Liver (tissue), 9 donors: Measurements from ENCODE around the gene LMF2. TPM values are rescaled to one million over a fixed set of nuclear protein-coding genes. Genes with fewer than 3 reads are reported as not detected.

Source experiments
- DNase-seq: peaks from one replicate; pipeline ENCODE4 v3.0.0-alpha.2; 2017; ENCODE audit warnings: low spot score
- H3K27ac ChIP-seq, 2 donors: one replicate each; pipeline ENCODE4 v1.7.0; 2013; ENCODE audit warnings: inconsistent platforms in 2 of 2, low read length in 2 of 2, control low read depth in 1 of 2, low read depth in 1 of 2, mild to moderate bottlenecking in 1 of 2
- H3K27me3 ChIP-seq, 4 donors: one replicate each; pipeline versions ENCODE4 v1.6.1 to v1.7.0; 2013; ENCODE audit warnings: low read length in 3 of 4, inconsistent platforms in 1 of 4, mild to moderate bottlenecking in 1 of 4, moderate library complexity in 1 of 4; ENCODE audit not compliant: control insufficient read depth in 4 of 4, insufficient read depth in 4 of 4
- H3K36me3 ChIP-seq, 4 donors: one replicate each; pipeline versions ENCODE4 v1.6.1 to v1.7.0; 2013; ENCODE audit warnings: low read length in 3 of 4, mild to moderate bottlenecking in 3 of 4, low read depth in 1 of 4, moderate library complexity in 1 of 4; ENCODE audit not compliant: control insufficient read depth in 4 of 4, insufficient read depth in 3 of 4
- H3K4me1 ChIP-seq, 4 donors: one replicate each; pipeline versions ENCODE4 v1.6.1 to v1.7.0; 2013; ENCODE audit warnings: low read length in 3 of 4, mild to moderate bottlenecking in 3 of 4, moderate library complexity in 1 of 4; ENCODE audit not compliant: control insufficient read depth in 4 of 4, insufficient read depth in 4 of 4
- H3K4me3 ChIP-seq, 3 donors: one replicate each; pipeline versions ENCODE4 v1.6.1 to v1.7.0; 2013; ENCODE audit warnings: low read length in 3 of 3, control low read depth in 1 of 3, low read depth in 1 of 3, mild to moderate bottlenecking in 1 of 3
- H3K9ac ChIP-seq, 2 donors: one replicate each; pipeline ENCODE4 v1.7.0; 2013; ENCODE audit warnings: low read length in 2 of 2, mild to moderate bottlenecking in 2 of 2, moderate library complexity in 2 of 2, control low read depth in 1 of 2, low read depth in 1 of 2
- H3K9me3 ChIP-seq, 4 donors: one replicate each; pipeline versions ENCODE4 v1.6.1 to v1.7.0; 2013; ENCODE audit warnings: low read length in 3 of 4; ENCODE audit not compliant: control insufficient read depth in 4 of 4
- ATF3 ChIP-seq: IDR thresholded peaks from 2 replicates; pipeline ENCODE4 v1.6.1; 2016; ENCODE audit warnings: antibody characterized with exemption
- CTCF ChIP-seq: fragments of 150-350 bp; IDR thresholded peaks from 2 replicates; pipeline ENCODE4 v1.5.1; 2017; ENCODE audit warnings: improper control_type of control experiment, low read depth, low read length; ENCODE audit not compliant: missing input control
- EGR1 ChIP-seq, 2 donors: IDR thresholded peaks; 2 replicates each; pipeline ENCODE4 v1.6.1; 2016 to 2018; ENCODE audit warnings: antibody characterized with exemption in 2 of 2, low read depth in 2 of 2
- FOXA1 ChIP-seq: IDR thresholded peaks from 2 replicates; pipeline ENCODE4 v1.6.1; 2016; ENCODE audit warnings: antibody characterized with exemption
- FOXA2 ChIP-seq: IDR thresholded peaks from 2 replicates; pipeline ENCODE4 v1.6.1; 2016; ENCODE audit warnings: antibody characterized with exemption
- GABPA ChIP-seq, 2 donors: IDR thresholded peaks in 1 of 2; conservative IDR thresholded peaks in 1 of 2; 2 replicates each; pipeline ENCODE4 v1.6.1; 2016; ENCODE audit warnings: antibody characterized with exemption in 2 of 2, mild to moderate bottlenecking in 1 of 2, moderate library complexity in 1 of 2
- HNF4A ChIP-seq, 2 donors: conservative IDR thresholded peaks; 2 replicates each; pipeline ENCODE4 v1.6.1; 2016; ENCODE audit warnings: antibody characterized with exemption in 2 of 2, mild to moderate bottlenecking in 2 of 2
- HNF4G ChIP-seq: IDR thresholded peaks from 2 replicates; pipeline ENCODE4 v1.6.1; 2016; ENCODE audit warnings: antibody characterized with exemption
- JUND ChIP-seq, 2 donors: IDR thresholded peaks; 2 replicates each; pipeline ENCODE4 v1.6.1; 2016; ENCODE audit warnings: antibody characterized with exemption in 2 of 2
- MAX ChIP-seq: IDR thresholded peaks from 2 replicates; pipeline ENCODE4 v1.6.1; 2016; ENCODE audit warnings: antibody characterized with exemption
- NR2F2 ChIP-seq: IDR thresholded peaks from 2 replicates; pipeline ENCODE4 v1.6.1; 2016; ENCODE audit warnings: antibody characterized with exemption
- RAD21 ChIP-seq, 2 donors: IDR thresholded peaks; 2 replicates each; pipeline ENCODE4 v1.6.1; 2016; ENCODE audit warnings: antibody characterized with exemption in 2 of 2, mild to moderate bottlenecking in 2 of 2
- REST ChIP-seq: IDR thresholded peaks from 2 replicates; pipeline ENCODE4 v1.6.1; 2016; ENCODE audit warnings: antibody characterized with exemption, mild to moderate bottlenecking
- RXRA ChIP-seq, 2 donors: IDR thresholded peaks; 2 replicates each; pipeline ENCODE4 v1.6.1; 2017 to 2018; ENCODE audit warnings: antibody characterized with exemption in 2 of 2, mild to moderate bottlenecking in 1 of 2
- TAF1 ChIP-seq: conservative IDR thresholded peaks from 2 replicates; pipeline ENCODE4 v1.6.1; 2016; ENCODE audit warnings: antibody characterized with exemption, mild to moderate bottlenecking
- YY1 ChIP-seq: IDR thresholded peaks from 2 replicates; pipeline ENCODE4 v1.6.1; 2016; ENCODE audit warnings: antibody characterized with exemption, mild to moderate bottlenecking
- WGBS: extraction: QIAGEN DNeasy Blood & Tissue Kit; methylation state at CpG from one replicate; pipeline ENCODE4 v1.1.7; 2013; 5-methylcytosine and 5-hydroxymethylcytosine counted together
- polyA plus RNA-seq, 2 donors: library from polyadenylated mRNA; stranded (reverse) in 1 of 2; unstranded in 1 of 2; fragments of 200-250 nt in 1 of 2; fragments of >200 nt in 1 of 2; fragmentation: Nextera tagmentation in 1 of 2; extraction: Ambion mirVana in 1 of 2; gene quantifications; one replicate each; pipeline versions ENCODE4 v1.2.1 to v1.2.3, GENCODE V29; 2013 to 2015
- total RNA-seq, 2 donors: library from RNA; depleted of rRNA; stranded (reverse); fragments of >200 nt; gene quantifications; one replicate each; pipeline ENCODE4 v1.2.3, GENCODE V29; 2014
- TF ChIP-seq, protein P1 (sequence below): IDR thresholded peaks from 2 replicates; pipeline ENCODE4 v1.6.1; 2016; ENCODE audit warnings: antibody characterized with exemption
- donor health status: healthy.
- donor health status: healthy.
- donor health status: healthy.
- donor health status: healthy.
- donor health status: healthy.

The LMF2 gene
- total and polyA plus RNA-seq, 4 donors, result 16.7 to 35.6 (median 25.9) TPM

DNA sequence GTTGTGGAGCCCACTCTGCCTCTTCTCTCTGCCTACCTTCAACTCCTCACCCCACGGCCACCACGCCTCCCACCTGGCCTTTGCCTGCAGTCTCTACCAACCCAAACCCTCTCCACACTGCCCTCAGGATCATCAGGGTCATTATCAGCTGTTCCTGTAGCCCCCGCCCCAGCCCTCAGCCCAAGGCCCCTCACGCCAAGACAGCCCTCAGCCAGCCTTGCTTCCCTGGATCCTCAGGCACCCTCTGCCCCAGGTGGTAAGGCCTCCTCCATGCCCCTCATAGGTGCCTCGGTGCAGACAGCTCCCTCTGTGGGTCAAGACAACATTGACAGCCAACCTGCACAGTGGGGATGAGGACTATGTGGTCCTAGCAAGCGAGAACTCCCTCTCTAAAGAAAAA lies 34.4 kb downstream of the LMF2 start:
- H3K4me1 ChIP-seq, result peaks cover 9 to 41% (median 24%) of the 10 kb centered on the region in 4 donors
- H3K27me3 ChIP-seq, result no peaks in the 10 kb centered on the region
- 80% methylated on average over 6 of the region's 6 CpGs for WGBS
- no peak overlapping the region for H3K4me3 ChIP-seq
- no peak overlapping the region for H3K9ac ChIP-seq
- H3K27ac ChIP-seq, result no peak overlapping the region
- no peak for TF ChIP-seq ATF3
- peak; percentile 13 for TF ChIP-seq CTCF
- TF ChIP-seq MAX, result no peak
- TF ChIP-seq HNF4A (conservative IDR thresholded peaks at IDR 0.05), result no peak
- no peak for TF ChIP-seq REST
- no peak for TF ChIP-seq EGR1 (IDR thresholded peaks at IDR 0.05; ENCODE audit: low read depth in 2 of 2)
- TF ChIP-seq FOXA2, result no peak
- no peak for TF ChIP-seq NR2F2
- no peak for TF ChIP-seq FOXA1
- no peaks in the 10 kb centered on the region for H3K36me3 ChIP-seq
- no peaks in the 10 kb centered on the region for H3K9me3 ChIP-seq
- DNase-seq, result no peak

DNA sequence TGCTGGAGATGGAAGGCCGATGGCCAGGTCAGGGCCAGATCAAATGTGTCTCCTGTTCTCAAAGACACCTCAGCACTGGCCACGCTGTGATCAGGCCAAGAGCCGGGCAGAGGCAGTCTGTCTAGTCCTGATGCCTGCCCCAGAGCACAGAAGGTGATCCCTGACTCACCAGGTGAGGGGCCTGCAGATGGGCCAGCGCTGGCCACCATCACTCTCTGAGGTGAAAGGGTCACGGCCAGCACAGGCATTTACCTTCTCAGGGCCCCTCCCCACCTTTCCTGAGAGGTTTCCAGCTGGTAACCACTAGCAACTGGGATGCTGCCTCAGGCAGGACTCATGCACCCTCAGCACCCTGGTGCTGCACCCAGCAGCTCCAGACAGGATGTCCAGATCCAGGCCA lies 35.5 kb downstream of the LMF2 start:
- Histone ChIP-seq H3K4me3 (no peak overlapping the region), H3K4me1 (peaks cover 9 to 41% (median 24%) of the 10 kb centered on the region in 4 donors), H3K9me3 (no peaks in the 10 kb centered on the region), H3K27me3 (no peaks in the 10 kb centered on the region), H3K36me3 (peaks cover 0 to 5% (median 4%) of the 10 kb centered on the region in 4 donors), H3K27ac (no peak overlapping the region), H3K9ac (no peak overlapping the region)
- DNase-seq, result no peak
- 91% methylated on average over 5 of the region's 5 CpGs for WGBS
- TF ChIP-seq TAF1 (no peak), GABPA (IDR thresholded peaks at IDR 0.05 in 1 of 2, conservative IDR thresholded peaks at IDR 0.05 in 1 of 2) (no peak), REST (no peak), YY1 (no peak), RAD21 (IDR thresholded peaks at IDR 0.05) (no peak), FOXA1 (no peak), JUND (IDR thresholded peaks at IDR 0.05) (no peak), FOXA2 (no peak), MAX (no peak), RXRA (IDR thresholded peaks at IDR 0.05) (no peak), CTCF (no peak), HNF4G (no peak), NR2F2 (no peak), HNF4A (conservative IDR thresholded peaks at IDR 0.05) (no peak)
- TF ChIP-seq, protein P1, sequence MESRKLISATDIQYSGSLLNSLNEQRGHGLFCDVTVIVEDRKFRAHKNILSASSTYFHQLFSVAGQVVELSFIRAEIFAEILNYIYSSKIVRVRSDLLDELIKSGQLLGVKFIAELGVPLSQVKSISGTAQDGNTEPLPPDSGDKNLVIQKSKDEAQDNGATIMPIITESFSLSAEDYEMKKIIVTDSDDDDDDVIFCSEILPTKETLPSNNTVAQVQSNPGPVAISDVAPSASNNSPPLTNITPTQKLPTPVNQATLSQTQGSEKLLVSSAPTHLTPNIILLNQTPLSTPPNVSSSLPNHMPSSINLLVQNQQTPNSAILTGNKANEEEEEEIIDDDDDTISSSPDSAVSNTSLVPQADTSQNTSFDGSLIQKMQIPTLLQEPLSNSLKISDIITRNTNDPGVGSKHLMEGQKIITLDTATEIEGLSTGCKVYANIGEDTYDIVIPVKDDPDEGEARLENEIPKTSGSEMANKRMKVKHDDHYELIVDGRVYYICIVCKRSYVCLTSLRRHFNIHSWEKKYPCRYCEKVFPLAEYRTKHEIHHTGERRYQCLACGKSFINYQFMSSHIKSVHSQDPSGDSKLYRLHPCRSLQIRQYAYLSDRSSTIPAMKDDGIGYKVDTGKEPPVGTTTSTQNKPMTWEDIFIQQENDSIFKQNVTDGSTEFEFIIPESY, result no peak
